H9 (cell line): ENCODE data around the gene USP14. TPM values are rescaled to one million over a fixed set of nuclear protein-coding genes. Genes with fewer than 3 reads are reported as not detected.

Source experiments
- DNase-seq: peaks from one replicate; pipeline ENCODE4 v3.0.0-alpha.2; 2017
- H2AFZ ChIP-seq: one replicate; pipeline ENCODE4 v1.6.1; 2013; ENCODE audit warnings: mild to moderate bottlenecking, low read length, control low read depth, moderate library complexity
- H2AK5ac ChIP-seq: 2 replicates; pipeline ENCODE4 v1.6.1; 2013; ENCODE audit warnings: low read length, control low read depth, mixed read lengths; ENCODE audit not compliant: insufficient read length
- H2BK120ac ChIP-seq: one replicate; pipeline ENCODE4 v1.6.1; 2013; ENCODE audit warnings: low read depth, mild to moderate bottlenecking, low read length, control low read depth, inconsistent platforms; ENCODE audit not compliant: poor library complexity, severe bottlenecking
- H2BK12ac ChIP-seq: 2 replicates; pipeline ENCODE4 v1.6.1; 2013; ENCODE audit warnings: low read length, control low read depth, mixed read lengths, low read depth; ENCODE audit not compliant: insufficient read length
- H2BK15ac ChIP-seq: 2 replicates; pipeline ENCODE4 v1.6.1; 2013; ENCODE audit warnings: low read depth, low read length, control low read depth
- H2BK20ac ChIP-seq: one replicate; pipeline ENCODE4 v1.6.1; 2013; ENCODE audit warnings: low read depth, mild to moderate bottlenecking, low read length, control low read depth, inconsistent platforms; ENCODE audit not compliant: poor library complexity, severe bottlenecking
- H2BK5ac ChIP-seq: 2 replicates; pipeline ENCODE4 v1.6.1; 2013; ENCODE audit warnings: low read length, control low read depth, mixed read lengths; ENCODE audit not compliant: insufficient read length
- H3K14ac ChIP-seq: 2 replicates; pipeline ENCODE4 v1.6.1; 2013; ENCODE audit warnings: low read length, control low read depth; ENCODE audit not compliant: insufficient read depth
- H3K18ac ChIP-seq: 2 replicates; pipeline ENCODE4 v1.6.1; 2013; ENCODE audit warnings: low read depth, mild to moderate bottlenecking, mixed read lengths, low read length, control low read depth; ENCODE audit not compliant: insufficient read length
- H3K23ac ChIP-seq: 2 replicates; pipeline ENCODE4 v1.6.1; 2013; ENCODE audit warnings: low read length, control low read depth, mixed read lengths, low read depth; ENCODE audit not compliant: insufficient read length
- H3K23me2 ChIP-seq: 2 replicates; pipeline ENCODE4 v1.6.1; 2013; ENCODE audit warnings: low read depth, mild to moderate bottlenecking, mixed read lengths, low read length, control low read depth; ENCODE audit not compliant: insufficient read length, poor library complexity, severe bottlenecking
- H3K27ac ChIP-seq: 2 replicates; pipeline ENCODE4 v1.5.1; 2013; ENCODE audit warnings: low read length, control low read depth, mixed read lengths, low read depth; ENCODE audit not compliant: insufficient read length
- H3K27me3 ChIP-seq: 2 replicates; pipeline ENCODE4 v1.6.1; 2013; ENCODE audit warnings: low read length, control low read depth, inconsistent platforms; ENCODE audit not compliant: insufficient read depth
- H3K4ac ChIP-seq: 2 replicates; pipeline ENCODE4 v1.6.1; 2013; ENCODE audit warnings: low read depth, mild to moderate bottlenecking, control low read depth, inconsistent platforms, low read length, moderate library complexity
- H3K4me1 ChIP-seq: 2 replicates; pipeline ENCODE4 v1.6.1; 2013; ENCODE audit warnings: low read length, control low read depth, inconsistent platforms; ENCODE audit not compliant: insufficient read depth
- H3K4me2 ChIP-seq: 2 replicates; pipeline ENCODE4 v1.6.1; 2013; ENCODE audit warnings: low read length, control low read depth, mixed read lengths; ENCODE audit not compliant: insufficient read length, insufficient read depth
- H3K56ac ChIP-seq: 2 replicates; pipeline ENCODE4 v1.6.1; 2013; ENCODE audit warnings: low read depth, mild to moderate bottlenecking, mixed read lengths, low read length, control low read depth; ENCODE audit not compliant: insufficient read length
- H3K79me1 ChIP-seq: 2 replicates; pipeline ENCODE4 v1.6.1; 2013; ENCODE audit warnings: low read depth, mild to moderate bottlenecking, moderate library complexity, low read length, control low read depth, inconsistent platforms; ENCODE audit not compliant: insufficient read depth, poor library complexity, severe bottlenecking
- H3K79me2 ChIP-seq: 2 replicates; pipeline ENCODE4 v1.6.1; 2013; ENCODE audit warnings: low read length, control low read depth, inconsistent platforms; ENCODE audit not compliant: insufficient read depth
- H3K9ac ChIP-seq: 2 replicates; pipeline ENCODE4 v1.6.1; 2013; ENCODE audit warnings: low read length, control low read depth, mixed read lengths; ENCODE audit not compliant: insufficient read length; ENCODE audit errors: extremely low read depth
- H3K9me3 ChIP-seq: one replicate; pipeline ENCODE4 v1.6.1; 2013; ENCODE audit warnings: low read depth, low read length, inconsistent platforms; ENCODE audit not compliant: control insufficient read depth
- H3T11ph ChIP-seq: one replicate; pipeline ENCODE4 v1.6.1; 2013; ENCODE audit warnings: mild to moderate bottlenecking, low read length, control low read depth, inconsistent platforms
- H4K20me1 ChIP-seq: one replicate; pipeline ENCODE4 v1.6.1; 2013; ENCODE audit not compliant: control insufficient read depth, insufficient read length, insufficient read depth
- H4K5ac ChIP-seq: 2 replicates; pipeline ENCODE4 v1.6.1; 2013; ENCODE audit warnings: low read depth, mild to moderate bottlenecking, mixed read lengths, low read length, control low read depth; ENCODE audit not compliant: insufficient read length
- H4K8ac ChIP-seq: replicated peaks from 2 replicates; pipeline ENCODE4 v1.6.1; 2013; ENCODE audit warnings: low read length, control low read depth, mixed read lengths, low read depth; ENCODE audit not compliant: insufficient read length
- H4K91ac ChIP-seq: 2 replicates; pipeline ENCODE4 v1.6.1; 2013; ENCODE audit warnings: low read depth, mild to moderate bottlenecking, moderate library complexity, mixed read lengths, low read length, control low read depth; ENCODE audit not compliant: insufficient read length
- H3K27ac Mint-ChIP-seq, 3 experiments: 2 replicates in 2 of 3; 3 replicates in 1 of 3; pipeline ENCODE4 v1.8.0; 2020 to 2021; ENCODE audit warnings: mixed read lengths in 3 of 3, mild to moderate bottlenecking in 1 of 3, moderate library complexity in 1 of 3
- H3K27me3 Mint-ChIP-seq: 2 replicates; pipeline ENCODE4 v1.8.0; 2021; ENCODE audit warnings: low read depth, mild to moderate bottlenecking, moderate library complexity, mixed read lengths
- H3K36me3 Mint-ChIP-seq, 3 experiments: 2 replicates in 2 of 3; 3 replicates in 1 of 3; pipeline ENCODE4 v1.8.0; 2020 to 2021; ENCODE audit warnings: low read depth in 3 of 3, mixed read lengths in 3 of 3; ENCODE audit not compliant: insufficient read depth in 1 of 3
- H3K4me1 Mint-ChIP-seq, 2 experiments: 2 replicates each; pipeline ENCODE4 v1.8.0; 2020; ENCODE audit warnings: mixed read lengths in 2 of 2
- H3K4me3 Mint-ChIP-seq, 2 experiments: 2 replicates in 1 of 2; 3 replicates in 1 of 2; pipeline ENCODE4 v1.8.0; 2020 to 2021; ENCODE audit warnings: mild to moderate bottlenecking in 2 of 2, mixed read lengths in 2 of 2, moderate library complexity in 1 of 2
- H3K9me3 Mint-ChIP-seq, 2 experiments: 2 replicates in 1 of 2; 3 replicates in 1 of 2; pipeline ENCODE4 v1.8.0; 2020; ENCODE audit warnings: mild to moderate bottlenecking in 2 of 2, mixed read lengths in 2 of 2, moderate library complexity in 1 of 2
- WGBS: extraction: QIAGEN DNeasy Blood & Tissue Kit; methylation state at CpG from one replicate; pipeline ENCODE4 v1.1.7; 2013; ENCODE audit warnings: missing lambda C conversion rate, low lambda C conversion rate, mixed read lengths; ENCODE audit not compliant: insufficient read length; ENCODE audit errors: extremely low coverage; 5-methylcytosine and 5-hydroxymethylcytosine counted together
- total RNA-seq: library from RNA; stranded (reverse); gene quantifications from 2 replicates; pipeline ENCODE4 v1.2.1, GENCODE V29; 2021
- TF ChIP-seq, protein P1 (sequence below): fragments of 200-600 bp; sonication (generic); conservative IDR thresholded peaks from 3 replicates; pipeline ENCODE4 v1.8.0; 2021; ENCODE audit warnings: antibody characterized with exemption, mild to moderate bottlenecking

Gene USP14
- total RNA-seq, 1 experiment from 2014 or later = 92.1 TPM

GRCh38 chr18:210733-211132 is 52.4 kb downstream of the USP14 start:
- Histone ChIP-seq H3K23me2 (no peaks in the 10 kb centered on the region), H3K4me1 (no peaks in the 10 kb centered on the region; the same call in 1 of the 2 replicates), H3K79me1 (no peaks in the 10 kb centered on the region), H3K14ac (no peak overlapping the region), H2BK20ac (no peak overlapping the region), H2BK12ac (no peak overlapping the region), H2BK15ac (no peak overlapping the region), H3K4ac (no peak overlapping the region), H3K4me2 (no peak overlapping the region), H3K56ac (no peak overlapping the region), H3K79me2 (no peaks in the 10 kb centered on the region), H3K9me3 (no peaks in the 10 kb centered on the region), H3K9ac (no peak overlapping the region), H2BK5ac (no peak overlapping the region), H3K23ac (no peak overlapping the region), H4K20me1 (no peaks in the 10 kb centered on the region), H3K18ac (no peak overlapping the region), H2BK120ac (no peak overlapping the region), H4K5ac (no peak overlapping the region), H3K27me3 (no peaks in the 10 kb centered on the region), H4K91ac (no peak overlapping the region), H4K8ac (no peak overlapping the region), H2AFZ (no peak overlapping the region), H3T11ph (no peak overlapping the region), H2AK5ac (no peak overlapping the region), H3K27ac (no peak overlapping the region)
- no peaks in the 10 kb centered on the region for H3K27me3 Mint-ChIP-seq
- TF ChIP-seq, protein P1, sequence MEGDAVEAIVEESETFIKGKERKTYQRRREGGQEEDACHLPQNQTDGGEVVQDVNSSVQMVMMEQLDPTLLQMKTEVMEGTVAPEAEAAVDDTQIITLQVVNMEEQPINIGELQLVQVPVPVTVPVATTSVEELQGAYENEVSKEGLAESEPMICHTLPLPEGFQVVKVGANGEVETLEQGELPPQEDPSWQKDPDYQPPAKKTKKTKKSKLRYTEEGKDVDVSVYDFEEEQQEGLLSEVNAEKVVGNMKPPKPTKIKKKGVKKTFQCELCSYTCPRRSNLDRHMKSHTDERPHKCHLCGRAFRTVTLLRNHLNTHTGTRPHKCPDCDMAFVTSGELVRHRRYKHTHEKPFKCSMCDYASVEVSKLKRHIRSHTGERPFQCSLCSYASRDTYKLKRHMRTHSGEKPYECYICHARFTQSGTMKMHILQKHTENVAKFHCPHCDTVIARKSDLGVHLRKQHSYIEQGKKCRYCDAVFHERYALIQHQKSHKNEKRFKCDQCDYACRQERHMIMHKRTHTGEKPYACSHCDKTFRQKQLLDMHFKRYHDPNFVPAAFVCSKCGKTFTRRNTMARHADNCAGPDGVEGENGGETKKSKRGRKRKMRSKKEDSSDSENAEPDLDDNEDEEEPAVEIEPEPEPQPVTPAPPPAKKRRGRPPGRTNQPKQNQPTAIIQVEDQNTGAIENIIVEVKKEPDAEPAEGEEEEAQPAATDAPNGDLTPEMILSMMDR = no peak
- H3K36me3 Mint-ChIP-seq = peaks cover 32 to 59% (median 52%) of the 10 kb centered on the region in 3 experiments; a peak in 6 of 7 replicates
- H3K9me3 Mint-ChIP-seq = no peaks in the 10 kb centered on the region
- H3K4me3 Mint-ChIP-seq = no peak overlapping the region
- DNase-seq = no peak
- H3K27ac Mint-ChIP-seq = peak overlapping the region in 2 of 3 experiments; percentile 34 to 65; a peak in 4 of 7 replicates
- no CpG with 5 or more reads among the region's 4 CpGs for WGBS
- H3K4me1 Mint-ChIP-seq = peaks cover 24 to 27% of the 10 kb centered on the region in 2 experiments
